HepG2 (cell line): ENCODE measurements around the gene ALDH4A1. TPM values are rescaled to one million over a fixed set of nuclear protein-coding genes. Genes with fewer than 3 reads are reported as not detected.

Source experiments
- HIVEP1 ChIP-seq: sonication (generic); formaldehyde crosslinking; IDR thresholded peaks from 2 replicates; pipeline ENCODE4 v1.4.0; 2020; ENCODE audit warnings: mild to moderate bottlenecking, missing genetic modification reagents
- KDM2A ChIP-seq: sonication (generic); formaldehyde crosslinking; IDR thresholded peaks from 2 replicates; pipeline ENCODE4 v1.4.0; 2020; ENCODE audit warnings: low read depth, missing genetic modification reagents, borderline replicate concordance
- MED13 ChIP-seq: sonication (generic); formaldehyde crosslinking; IDR thresholded peaks from 2 replicates; pipeline ENCODE4 v1.5.0; 2020; ENCODE audit warnings: missing genetic modification reagents
- MXD3 ChIP-seq: IDR thresholded peaks from 2 replicates; pipeline ENCODE4 v1.6.1; 2016; ENCODE audit warnings: mild to moderate bottlenecking, missing biosample characterization, missing genetic modification reagents
- NCOR1 ChIP-seq: fragments of 200-600 bp; sonication (generic); IDR thresholded peaks from 2 replicates; pipeline ENCODE4 v1.7.0; 2017; ENCODE audit warnings: antibody characterized with exemption, low read length, borderline replicate concordance
- RCOR2 ChIP-seq: IDR thresholded peaks from 2 replicates; pipeline ENCODE4 v1.6.1; 2016; ENCODE audit warnings: missing biosample characterization, missing genetic modification reagents
- RFX3 ChIP-seq: IDR thresholded peaks from 2 replicates; pipeline ENCODE4 v1.6.1; 2016; ENCODE audit warnings: missing biosample characterization, missing genetic modification reagents
- SALL2 ChIP-seq: sonication (generic); formaldehyde crosslinking; IDR thresholded peaks from 2 replicates; pipeline ENCODE4 v1.8.1; 2023; ENCODE audit warnings: mild to moderate bottlenecking, missing genetic modification reagents, inconsistent platforms
- SMC3 ChIP-seq: IDR thresholded peaks from 2 replicates; pipeline ENCODE4 v1.6.1; 2011; ENCODE audit warnings: low read length, improper control_type of control experiment
- SP4 ChIP-seq: sonication (generic); formaldehyde crosslinking; IDR thresholded peaks from 2 replicates; pipeline ENCODE4 v1.8.1; 2023; ENCODE audit warnings: mild to moderate bottlenecking, missing genetic modification reagents
- SRSF9 ChIP-seq: fragments of 200-400 bp; formaldehyde crosslinking; IDR thresholded peaks from 2 replicates; pipeline ENCODE4 v1.6.1; 2018; ENCODE audit warnings: borderline replicate concordance, mild to moderate bottlenecking, low read depth, low read length; ENCODE audit not compliant: insufficient read depth, poor library complexity, severe bottlenecking
- UBTF ChIP-seq: sonication (generic); formaldehyde crosslinking; IDR thresholded peaks from 2 replicates; pipeline ENCODE4 v1.4.0; 2020; ENCODE audit warnings: mild to moderate bottlenecking, missing genetic modification reagents
- YEATS4 ChIP-seq: sonication (generic); formaldehyde crosslinking; IDR thresholded peaks from 2 replicates; pipeline ENCODE4 v1.4.0; 2020; ENCODE audit warnings: missing genetic modification reagents, borderline replicate concordance
- ZBTB26 ChIP-seq: IDR thresholded peaks from 2 replicates; pipeline ENCODE4 v1.6.1; 2016; ENCODE audit warnings: missing compliant biosample characterization, missing genetic modification reagents, borderline replicate concordance
- ZBTB43 ChIP-seq: sonication (generic); formaldehyde crosslinking; conservative IDR thresholded peaks from 2 replicates; pipeline ENCODE4 v1.4.0; 2020; ENCODE audit warnings: missing genetic modification reagents
- ZFY ChIP-seq: sonication (generic); formaldehyde crosslinking; IDR thresholded peaks from 2 replicates; pipeline ENCODE4 v1.4.0; 2020; ENCODE audit warnings: missing genetic modification reagents
- ZNF563 ChIP-seq: sonication (generic); formaldehyde crosslinking; IDR thresholded peaks from 2 replicates; pipeline ENCODE4 v1.8.0; 2022; ENCODE audit warnings: mild to moderate bottlenecking, moderate library complexity, missing genetic modification reagents
- ZNF616 ChIP-seq: sonication (generic); formaldehyde crosslinking; IDR thresholded peaks from 2 replicates; pipeline ENCODE4 v1.5.0; 2020; ENCODE audit warnings: low read depth, mild to moderate bottlenecking, missing genetic modification reagents
- ZNF839 ChIP-seq: sonication (generic); formaldehyde crosslinking; IDR thresholded peaks from 2 replicates; pipeline ENCODE4 v1.4.0; 2020; ENCODE audit warnings: missing genetic modification reagents, mild to moderate bottlenecking, borderline replicate concordance
- ZNF850 ChIP-seq: sonication (generic); formaldehyde crosslinking; conservative IDR thresholded peaks from 2 replicates; pipeline ENCODE4 v1.9.0; 2021; ENCODE audit warnings: mild to moderate bottlenecking, missing genetic modification reagents
- polyA plus RNA-seq, 8 experiments: library from polyadenylated mRNA; depleted of rRNA in 3 of 8; stranded (reverse) in 7 of 8; unstranded in 1 of 8; fragments of >200 nt; fragmentation: Illumina TruSeq in 4 of 8; extraction: Trizol in 4 of 8; gene quantifications; 2 replicates each; pipeline versions ENCODE4 v1.2.1 to v1.2.3, GENCODE V29; 2011 to 2016; ENCODE audit warnings: low read depth in 4 of 8, missing spikeins in 1 of 8, mixed read lengths in 1 of 8; ENCODE audit not compliant: insufficient read depth in 1 of 8
- total RNA-seq, 5 experiments: library from RNA; depleted of rRNA; stranded (reverse); fragments of >200 nt; fragmentation: Illumina TruSeq; extraction: Trizol; gene quantifications; 2 replicates each; pipeline ENCODE4 v1.2.3, GENCODE V29; 2016; ENCODE audit warnings: low read depth in 1 of 5
- TF ChIP-seq, protein P1 (sequence below): IDR thresholded peaks from 2 replicates; pipeline ENCODE4 v1.6.1; 2012; ENCODE audit warnings: inconsistent platforms
- TF ChIP-seq, protein P2 (sequence below): sonication (generic); formaldehyde crosslinking; IDR thresholded peaks from 2 replicates; pipeline ENCODE4 v1.4.0; 2020; ENCODE audit warnings: missing genetic modification reagents

The ALDH4A1 gene
- total and polyA plus RNA-seq, 2 of the 13 experiments (the other 11 are each of a cell fraction or from before 2014, with no cell fraction given) = 76.4 to 240 TPM

DNA sequence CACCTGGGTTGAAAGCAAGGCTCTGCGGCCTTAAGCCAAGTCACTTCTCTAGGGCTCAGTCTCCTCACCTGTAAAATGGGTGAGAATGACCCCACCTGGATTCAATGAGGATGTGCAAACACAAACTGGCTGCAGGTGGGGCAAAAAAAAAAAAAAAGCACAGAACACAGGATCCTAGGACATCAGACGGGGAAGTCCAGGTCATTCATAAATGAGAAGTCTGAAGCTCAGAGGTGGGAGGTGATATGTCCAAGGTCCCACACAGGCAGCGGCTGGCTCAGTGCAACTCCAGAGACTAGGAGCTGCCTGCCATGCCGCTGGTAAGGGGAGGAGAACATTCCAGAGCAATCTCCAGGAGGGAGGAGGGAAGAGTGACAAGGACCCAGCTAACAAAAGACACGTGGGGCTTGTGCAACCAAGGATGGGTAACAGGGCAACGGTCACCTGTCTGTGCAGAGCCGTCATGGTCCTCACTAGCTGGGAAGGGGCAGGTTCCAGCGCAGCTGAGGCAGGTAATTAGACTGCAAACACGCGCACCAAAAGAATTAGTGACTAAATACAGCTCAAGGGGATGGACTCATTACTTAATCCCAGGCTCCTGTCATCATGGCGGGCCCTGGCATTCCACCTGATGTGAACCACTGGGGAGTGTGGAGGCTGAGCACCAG lies 34.6 kb upstream of the ALDH4A1 start (continued):
- peak; percentile 60; the same call in 1 of the 2 replicates for TF ChIP-seq ZBTB26 (CRISPR knock-in tag)
- peak; percentile 22; the same call in 1 of the 2 replicates for TF ChIP-seq MXD3 (CRISPR knock-in tag)
- TF ChIP-seq ZFY (CRISPR knock-in tag) = peak; percentile 32; the same call in 1 of the 2 replicates
- TF ChIP-seq HIVEP1 (CRISPR knock-in tag) = no peak
- peak; percentile 58; the same call in 1 of the 2 replicates for TF ChIP-seq ZNF563
- no peak for TF ChIP-seq SRSF9
- peak; percentile 36; the same call in 1 of the 2 replicates for TF ChIP-seq ZNF616 (CRISPR knock-in tag)
- no peak for TF ChIP-seq SALL2 (CRISPR knock-in tag)
- peak; percentile 57; the same call in 1 of the 2 replicates for TF ChIP-seq YEATS4
- TF ChIP-seq, protein P1, sequence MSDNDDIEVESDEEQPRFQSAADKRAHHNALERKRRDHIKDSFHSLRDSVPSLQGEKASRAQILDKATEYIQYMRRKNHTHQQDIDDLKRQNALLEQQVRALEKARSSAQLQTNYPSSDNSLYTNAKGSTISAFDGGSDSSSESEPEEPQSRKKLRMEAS = peak; percentile 98
- TF ChIP-seq RFX3 (CRISPR knock-in tag) = no peak
- TF ChIP-seq, protein P2, sequence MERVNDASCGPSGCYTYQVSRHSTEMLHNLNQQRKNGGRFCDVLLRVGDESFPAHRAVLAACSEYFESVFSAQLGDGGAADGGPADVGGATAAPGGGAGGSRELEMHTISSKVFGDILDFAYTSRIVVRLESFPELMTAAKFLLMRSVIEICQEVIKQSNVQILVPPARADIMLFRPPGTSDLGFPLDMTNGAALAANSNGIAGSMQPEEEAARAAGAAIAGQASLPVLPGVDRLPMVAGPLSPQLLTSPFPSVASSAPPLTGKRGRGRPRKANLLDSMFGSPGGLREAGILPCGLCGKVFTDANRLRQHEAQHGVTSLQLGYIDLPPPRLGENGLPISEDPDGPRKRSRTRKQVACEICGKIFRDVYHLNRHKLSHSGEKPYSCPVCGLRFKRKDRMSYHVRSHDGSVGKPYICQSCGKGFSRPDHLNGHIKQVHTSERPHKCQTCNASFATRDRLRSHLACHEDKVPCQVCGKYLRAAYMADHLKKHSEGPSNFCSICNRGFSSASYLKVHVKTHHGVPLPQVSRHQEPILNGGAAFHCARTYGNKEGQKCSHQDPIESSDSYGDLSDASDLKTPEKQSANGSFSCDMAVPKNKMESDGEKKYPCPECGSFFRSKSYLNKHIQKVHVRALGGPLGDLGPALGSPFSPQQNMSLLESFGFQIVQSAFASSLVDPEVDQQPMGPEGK (CRISPR knock-in tag) = peak; percentile 45; the same call in 1 of the 2 replicates
- TF ChIP-seq NCOR1 = peak; percentile 73
- no peak for TF ChIP-seq ZNF839 (CRISPR knock-in tag)
- TF ChIP-seq SP4 (CRISPR knock-in tag) = peak; percentile 79
- TF ChIP-seq SMC3 = no peak
- TF ChIP-seq RCOR2 (CRISPR knock-in tag) = peak; percentile 68
- 0 out of 2 replicates have a peak, but pooled peaks have one; percentile 44 for TF ChIP-seq ZBTB43
- peak; percentile 36; the same call in 1 of the 2 replicates for TF ChIP-seq KDM2A (CRISPR knock-in tag)
- 0 out of 2 replicates have a peak, but pooled peaks have one; percentile 50 for TF ChIP-seq MED13 (CRISPR knock-in tag)
- no peak for TF ChIP-seq ZNF850
- peak; percentile 31; the same call in 1 of the 2 replicates for TF ChIP-seq UBTF (CRISPR knock-in tag)
